B cell (primary cell): Measurements from ENCODE around the gene TCF3.

Source experiments
- EZH2 ChIP-seq: IDR thresholded peaks from 2 replicates; pipeline ENCODE4 v1.6.1; 2012; ENCODE audit warnings: borderline replicate concordance, low read depth, mild to moderate bottlenecking, moderate library complexity, low read length; ENCODE audit not compliant: insufficient read depth, poor library complexity, severe bottlenecking
- TF ChIP-seq, protein P1 (sequence below): fragments of 200-600 bp; IDR thresholded peaks from one replicate; pipeline ENCODE4 v1.8.0; 2022; ENCODE audit warnings: antibody characterized with exemption, mild to moderate bottlenecking

DNA sequence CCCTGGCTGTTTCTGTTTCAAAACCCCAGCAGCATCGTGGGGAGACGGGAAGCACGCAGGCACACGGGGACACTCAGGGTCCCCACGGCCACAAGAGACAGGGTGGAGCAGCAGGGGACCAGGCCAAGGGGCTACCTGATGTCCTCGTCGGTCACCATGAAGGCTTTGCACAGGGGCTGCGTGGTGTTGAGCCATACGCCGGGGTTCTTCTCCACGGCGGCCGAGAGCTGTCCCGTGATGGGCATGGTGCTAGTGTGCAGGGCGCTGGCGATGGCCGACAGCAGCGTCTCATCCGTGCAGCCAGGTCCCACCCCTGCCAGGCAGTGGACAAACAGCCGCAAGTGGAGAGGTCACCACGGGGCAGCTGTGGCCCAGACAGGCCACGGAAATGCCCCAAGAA, 71.5 kb downstream of the TCF3 start:
- TF ChIP-seq, protein P1, sequence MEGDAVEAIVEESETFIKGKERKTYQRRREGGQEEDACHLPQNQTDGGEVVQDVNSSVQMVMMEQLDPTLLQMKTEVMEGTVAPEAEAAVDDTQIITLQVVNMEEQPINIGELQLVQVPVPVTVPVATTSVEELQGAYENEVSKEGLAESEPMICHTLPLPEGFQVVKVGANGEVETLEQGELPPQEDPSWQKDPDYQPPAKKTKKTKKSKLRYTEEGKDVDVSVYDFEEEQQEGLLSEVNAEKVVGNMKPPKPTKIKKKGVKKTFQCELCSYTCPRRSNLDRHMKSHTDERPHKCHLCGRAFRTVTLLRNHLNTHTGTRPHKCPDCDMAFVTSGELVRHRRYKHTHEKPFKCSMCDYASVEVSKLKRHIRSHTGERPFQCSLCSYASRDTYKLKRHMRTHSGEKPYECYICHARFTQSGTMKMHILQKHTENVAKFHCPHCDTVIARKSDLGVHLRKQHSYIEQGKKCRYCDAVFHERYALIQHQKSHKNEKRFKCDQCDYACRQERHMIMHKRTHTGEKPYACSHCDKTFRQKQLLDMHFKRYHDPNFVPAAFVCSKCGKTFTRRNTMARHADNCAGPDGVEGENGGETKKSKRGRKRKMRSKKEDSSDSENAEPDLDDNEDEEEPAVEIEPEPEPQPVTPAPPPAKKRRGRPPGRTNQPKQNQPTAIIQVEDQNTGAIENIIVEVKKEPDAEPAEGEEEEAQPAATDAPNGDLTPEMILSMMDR: no peak
- TF ChIP-seq EZH2: no peak
